HK-2 (cell line): ENCODE measurements around the gene AKAP9.
"Not testable (repeated sequence)": the region's sequence is repeated elsewhere in the genome, so short reads cannot be mapped to it uniquely, and the experiment has no call there.

Experiments used
- DNase-seq: peaks from one replicate; pipeline ENCODE4 v3.0.0-alpha.2; 2018; ENCODE audit not compliant: unreplicated experiment

AKAP9 gene

DNA sequence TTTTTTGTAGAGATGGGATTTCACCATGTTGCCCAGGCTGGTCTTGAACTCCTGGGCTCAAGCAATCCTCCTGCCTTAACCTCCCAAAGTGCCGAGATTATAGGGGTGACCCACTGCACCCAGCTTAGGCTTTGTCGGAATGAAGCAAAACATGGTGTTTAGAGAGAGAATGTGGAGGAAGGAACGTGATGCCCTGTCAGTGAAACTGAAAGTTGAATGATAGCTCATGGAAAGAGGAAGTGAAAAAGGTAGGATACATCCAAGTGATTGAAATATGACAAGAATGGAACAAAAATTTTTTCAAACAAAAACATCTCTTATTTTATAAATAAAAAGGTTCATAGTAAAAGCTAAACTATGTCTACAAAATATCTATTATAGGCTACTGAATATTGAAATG lies 5.9 kb downstream of the AKAP9 start:
- DNase-seq = no peak

GRCh38 chr7:91947948-91948347 lies 7.3 kb downstream of the AKAP9 start:
- no peak for DNase-seq

DNA sequence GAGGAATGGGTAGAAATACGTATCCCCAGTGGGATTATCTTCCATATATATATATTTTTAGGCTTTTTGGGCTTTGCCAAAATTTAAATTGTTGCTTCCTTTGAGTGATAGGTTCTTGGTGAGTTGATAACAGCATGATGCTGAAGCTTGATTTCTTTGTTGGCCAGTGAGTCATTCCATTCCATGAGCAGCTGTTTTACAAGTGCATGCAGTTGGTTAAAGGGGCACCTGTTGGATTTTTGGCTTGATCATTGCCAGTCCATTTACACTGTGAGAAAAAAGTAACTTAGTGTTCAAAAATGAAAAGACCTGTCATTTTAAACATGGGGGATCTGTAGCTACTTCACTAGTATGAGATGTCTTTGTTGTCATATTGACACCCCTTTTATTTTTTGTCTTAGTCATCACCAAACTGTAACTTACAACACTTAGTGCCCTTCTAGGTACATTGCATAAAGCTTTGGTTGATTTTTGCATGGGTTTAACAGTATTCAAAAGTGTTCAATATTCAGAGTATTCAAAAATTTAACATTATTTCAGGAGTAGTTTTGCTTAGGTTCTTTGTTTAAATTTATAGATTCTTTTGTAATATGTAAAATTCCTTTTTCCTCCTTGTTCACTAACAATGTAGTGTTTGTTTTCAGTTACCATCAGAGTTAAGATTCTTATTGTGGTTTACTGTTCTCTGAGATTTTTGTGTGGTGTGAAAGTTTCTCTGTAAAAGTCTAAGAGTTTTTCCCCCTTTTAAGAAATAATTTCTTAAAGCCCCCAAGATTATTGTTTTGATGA lies 8.8 kb downstream of the AKAP9 start:
- no peak for DNase-seq

GRCh38 chr7:91953618-91954017 lies 13.0 kb downstream of the AKAP9 start:
- no peak for DNase-seq

DNA sequence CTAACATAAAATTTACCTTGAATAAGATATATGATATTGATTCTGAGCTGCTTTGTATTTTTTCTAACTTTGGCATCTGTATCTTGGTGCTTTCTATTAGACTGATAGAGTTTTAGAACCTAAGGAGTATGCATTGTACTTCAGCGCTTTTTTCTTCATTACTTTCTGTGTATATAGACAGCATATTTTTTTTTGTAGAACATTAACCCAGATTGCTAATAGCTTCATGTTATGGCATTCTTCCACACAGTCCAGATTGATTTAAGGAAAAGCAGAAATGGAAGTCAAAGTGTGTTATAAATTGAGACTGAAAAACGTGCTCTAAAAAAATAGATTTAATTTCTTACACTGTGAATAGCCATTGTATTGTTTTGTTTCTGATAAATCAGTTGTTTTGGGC lies 15.8 kb downstream of the AKAP9 start:
- not testable (repeated sequence) for DNase-seq

DNA sequence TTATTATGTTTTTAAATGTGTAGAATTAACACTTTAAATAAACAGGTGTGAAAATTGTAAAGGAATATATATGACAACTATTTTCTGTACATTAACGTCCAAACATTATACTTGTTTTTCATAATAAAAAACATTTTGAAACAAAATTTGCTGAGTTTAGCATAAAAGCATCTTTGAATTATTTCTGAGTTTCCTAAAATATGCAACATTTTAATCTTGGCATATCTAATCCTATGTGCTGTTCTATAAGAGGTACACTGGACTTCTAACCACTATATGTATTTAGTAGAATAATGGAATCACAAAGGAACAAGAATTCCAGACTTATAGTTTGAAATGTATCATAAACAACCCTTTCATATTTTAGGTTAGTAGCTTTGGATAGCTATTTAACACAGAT lies 16.6 kb downstream of the AKAP9 start:
- DNase-seq = no peak

DNA sequence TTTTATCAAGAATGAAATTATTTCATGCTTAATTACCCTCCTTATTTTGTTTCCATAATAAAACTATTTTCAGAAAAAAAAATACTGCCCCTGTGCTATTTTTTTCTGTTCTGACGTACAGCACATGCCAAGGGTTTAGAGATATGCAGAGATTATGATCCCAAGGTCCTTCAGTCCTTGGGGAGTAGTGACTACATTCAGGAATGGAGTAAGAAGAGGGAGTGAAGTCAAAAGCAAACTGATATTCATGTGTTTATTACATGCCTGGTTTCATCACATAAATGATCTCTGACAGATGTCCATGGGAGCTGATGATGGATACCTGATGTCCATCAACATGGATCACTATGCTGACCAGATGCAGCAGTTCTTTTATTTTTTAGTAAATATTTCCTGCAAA lies 17.2 kb downstream of the AKAP9 start:
- DNase-seq = no peak

GRCh38 chr7:91959023-91959422 lies 18.4 kb downstream of the AKAP9 start:
- DNase-seq = no peak

- DNase-seq = no peak
Measured at GRCh38 chr7:91961816-91962215, 21.2 kb downstream of the AKAP9 start.

- no peak for DNase-seq
Measured at GRCh38 chr7:91962419-91962818, 21.8 kb downstream of the AKAP9 start.

GRCh38 chr7:91967513-91967912 lies 26.9 kb downstream of the AKAP9 start:
- DNase-seq = not testable (repeated sequence)

GRCh38 chr7:91973639-91974038 lies 33.0 kb downstream of the AKAP9 start:
- no peak for DNase-seq

DNA sequence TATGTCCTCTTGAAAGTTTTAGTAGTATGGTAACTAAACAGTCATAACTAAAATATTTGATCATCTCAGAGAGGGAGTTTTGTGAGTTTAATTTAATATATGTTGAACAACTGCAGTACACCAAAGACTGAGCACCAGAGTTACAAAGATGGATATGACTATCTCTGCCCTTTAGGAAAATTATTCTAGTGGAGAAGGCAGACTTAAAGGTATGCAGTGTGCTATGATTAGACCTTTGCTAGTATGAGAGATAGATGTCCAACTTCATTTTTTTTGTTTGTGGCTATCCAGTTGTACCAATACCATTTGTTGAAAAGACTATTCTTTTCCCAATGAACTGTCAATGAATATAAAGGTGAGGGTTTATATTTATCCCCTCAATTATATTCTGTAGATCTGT lies 33.4 kb downstream of the AKAP9 start:
- DNase-seq = no peak

GRCh38 chr7:91976743-91977142 lies 36.1 kb downstream of the AKAP9 start:
- DNase-seq = no peak

DNA sequence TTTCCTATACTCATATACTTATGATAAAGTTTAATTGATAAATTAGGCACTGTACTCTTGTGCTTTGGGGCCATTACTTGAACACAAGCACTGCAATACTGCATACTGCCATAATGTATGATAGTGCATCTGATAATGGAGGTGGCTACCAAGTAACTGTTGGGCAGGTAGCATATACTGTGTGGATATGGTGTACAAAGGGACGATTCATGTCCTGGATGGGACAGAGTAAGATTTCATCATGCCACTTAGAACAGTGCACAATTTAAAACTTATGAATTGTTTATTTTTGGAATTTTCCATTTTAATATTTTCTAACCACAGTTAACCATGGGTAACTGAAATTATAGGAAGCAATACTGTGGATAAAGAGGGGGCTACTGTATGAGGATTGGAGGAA lies 38.9 kb downstream of the AKAP9 start:
- DNase-seq = no peak

- DNase-seq = not testable (repeated sequence)
Measured at GRCh38 chr7:91982352-91982751, 41.7 kb downstream of the AKAP9 start.

DNA sequence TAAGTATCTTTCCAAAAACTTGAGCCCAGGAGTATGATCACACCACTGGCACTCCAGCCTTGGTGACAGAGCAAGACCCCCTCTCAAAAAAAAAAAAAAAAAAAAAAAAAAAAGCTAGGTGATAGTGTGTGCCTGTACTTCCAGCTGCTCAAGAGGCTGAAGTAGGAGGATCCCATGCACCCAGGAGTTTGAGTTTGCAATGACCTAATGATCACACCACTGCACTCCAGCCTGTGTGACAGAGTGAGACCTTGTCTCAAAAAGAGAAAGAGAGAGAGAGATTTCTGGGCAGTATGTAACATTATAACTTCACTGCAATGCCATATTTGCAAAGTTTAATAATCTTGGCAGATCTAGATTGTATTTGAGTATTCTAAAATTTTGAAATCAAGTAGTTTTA lies 47.6 kb downstream of the AKAP9 start:
- DNase-seq = no peak

DNA sequence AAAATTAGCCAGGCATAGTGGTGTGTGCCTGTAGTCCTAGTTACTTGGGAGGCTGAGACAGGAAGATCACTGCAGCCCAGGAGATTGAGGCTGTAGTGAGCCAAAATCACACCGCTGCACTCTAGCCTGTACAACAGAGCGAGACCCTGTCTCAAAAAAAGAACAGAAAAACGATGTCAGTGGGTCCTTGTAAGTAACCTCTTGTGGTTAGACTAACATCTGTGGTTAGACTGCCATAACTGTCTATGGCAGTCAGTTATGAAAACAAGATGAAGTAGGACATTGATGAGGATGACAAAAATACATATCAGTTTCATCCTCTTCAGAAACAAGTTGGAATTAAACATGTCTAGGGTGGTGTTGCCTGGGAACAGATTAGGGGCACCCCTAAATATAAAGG lies 53.3 kb downstream of the AKAP9 start:
- no peak for DNase-seq

DNA sequence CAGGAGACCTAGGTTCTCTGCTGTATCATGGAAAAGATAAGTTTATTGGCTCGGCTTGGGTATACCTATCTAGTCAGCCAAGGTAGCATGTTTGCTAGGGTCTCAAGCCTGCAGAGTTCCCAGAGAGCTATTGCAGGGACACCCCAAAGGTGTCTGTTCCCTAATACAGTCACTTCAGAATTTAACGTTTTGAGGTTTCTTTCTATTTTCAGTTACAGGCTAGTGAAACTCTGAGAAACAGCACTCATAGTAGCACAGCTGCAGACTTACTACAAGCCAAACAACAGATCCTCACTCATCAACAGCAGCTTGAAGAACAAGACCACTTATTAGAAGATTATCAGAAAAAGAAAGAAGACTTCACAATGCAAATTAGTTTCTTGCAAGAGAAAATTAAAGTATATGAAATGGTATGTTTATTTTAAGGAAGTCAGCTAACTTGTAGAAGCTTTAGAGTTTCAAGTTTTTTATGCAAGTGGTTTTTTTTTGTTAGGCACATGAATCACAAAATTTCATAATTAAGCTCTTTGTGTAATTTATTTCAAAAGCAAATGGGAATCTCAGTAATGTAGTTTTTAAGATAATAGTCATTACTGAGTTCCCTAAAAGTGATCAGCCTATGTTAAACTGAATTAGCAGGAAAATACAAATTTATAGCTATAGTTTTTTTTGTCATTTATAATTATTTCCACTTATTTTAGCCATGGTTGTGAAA lies 54.9 kb downstream of the AKAP9 start:
- DNase-seq = no peak

DNA sequence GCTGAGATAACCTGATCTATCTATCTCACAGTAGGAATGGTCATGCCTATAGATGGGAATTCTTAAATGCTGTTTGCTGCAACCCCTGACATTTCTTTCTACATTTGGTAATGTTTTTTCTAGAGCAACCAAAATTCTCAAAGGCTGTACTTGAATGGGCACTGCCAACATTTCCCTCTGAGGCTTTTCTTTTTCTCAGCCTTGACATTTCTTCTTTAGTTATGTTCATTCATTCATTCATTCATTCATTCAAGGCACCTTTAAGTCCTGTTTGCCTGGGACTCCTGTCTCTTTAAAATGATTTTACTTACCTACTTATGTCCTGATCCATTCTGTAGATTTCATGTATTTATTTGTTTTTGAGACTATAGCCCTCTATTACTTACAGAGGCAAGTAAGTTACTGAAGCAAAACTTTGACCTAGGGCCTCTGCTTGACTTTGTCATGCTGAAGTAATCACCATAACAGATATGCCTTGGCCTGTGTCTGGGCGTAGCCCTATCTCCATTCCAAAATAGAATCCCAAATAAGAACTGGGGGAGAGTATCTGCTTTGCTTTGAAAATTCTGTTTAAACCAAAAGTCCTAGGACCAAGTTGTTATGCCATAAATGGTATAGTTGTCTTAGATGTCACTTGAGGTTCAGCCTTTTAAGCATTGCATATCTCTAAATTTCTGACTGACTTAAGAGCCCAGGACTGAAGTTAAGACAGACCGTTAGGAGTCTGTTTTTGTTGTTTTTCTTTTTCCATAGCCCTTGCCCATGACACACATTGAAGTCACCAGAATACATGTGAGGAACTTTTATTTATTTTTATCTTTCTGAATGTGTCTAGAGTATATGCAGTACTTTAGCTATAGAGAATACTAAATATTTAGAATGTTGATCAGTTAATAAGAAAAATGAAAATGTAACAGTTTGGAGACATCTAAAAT lies 59.2 kb downstream of the AKAP9 start:
- DNase-seq = no peak

- DNase-seq = no peak
Measured at GRCh38 chr7:92002720-92003119, 62.1 kb downstream of the AKAP9 start.

GRCh38 chr7:92006046-92006445 lies 65.4 kb downstream of the AKAP9 start:
- DNase-seq = no peak
